ENCODE measurements around the gene EVC2.

Gene EVC2

GRCh38 chr4:5707366-5707765 lies 993 bp downstream of the EVC2 start:
- H3K27me3 ChIP-seq (ENCODE audit: control insufficient read depth, insufficient read depth, low read length), result peaks cover 42% of the 10 kb centered on the region
- no peaks in the 10 kb centered on the region for H3K36me3 ChIP-seq (ENCODE audit: control insufficient read depth, insufficient read depth, low read length)
- H3K9ac ChIP-seq (ENCODE audit: low read length), result peak overlapping the region; percentile 45
- H3K9me3 ChIP-seq (ENCODE audit: control insufficient read depth, low read length), result no peaks in the 10 kb centered on the region
- H3K4me1 ChIP-seq (ENCODE audit: control insufficient read depth, insufficient read depth, low read length), result peaks cover 4% of the 10 kb centered on the region
- no peak overlapping the region for H3K4me3 ChIP-seq (ENCODE audit: low read length)

DNA sequence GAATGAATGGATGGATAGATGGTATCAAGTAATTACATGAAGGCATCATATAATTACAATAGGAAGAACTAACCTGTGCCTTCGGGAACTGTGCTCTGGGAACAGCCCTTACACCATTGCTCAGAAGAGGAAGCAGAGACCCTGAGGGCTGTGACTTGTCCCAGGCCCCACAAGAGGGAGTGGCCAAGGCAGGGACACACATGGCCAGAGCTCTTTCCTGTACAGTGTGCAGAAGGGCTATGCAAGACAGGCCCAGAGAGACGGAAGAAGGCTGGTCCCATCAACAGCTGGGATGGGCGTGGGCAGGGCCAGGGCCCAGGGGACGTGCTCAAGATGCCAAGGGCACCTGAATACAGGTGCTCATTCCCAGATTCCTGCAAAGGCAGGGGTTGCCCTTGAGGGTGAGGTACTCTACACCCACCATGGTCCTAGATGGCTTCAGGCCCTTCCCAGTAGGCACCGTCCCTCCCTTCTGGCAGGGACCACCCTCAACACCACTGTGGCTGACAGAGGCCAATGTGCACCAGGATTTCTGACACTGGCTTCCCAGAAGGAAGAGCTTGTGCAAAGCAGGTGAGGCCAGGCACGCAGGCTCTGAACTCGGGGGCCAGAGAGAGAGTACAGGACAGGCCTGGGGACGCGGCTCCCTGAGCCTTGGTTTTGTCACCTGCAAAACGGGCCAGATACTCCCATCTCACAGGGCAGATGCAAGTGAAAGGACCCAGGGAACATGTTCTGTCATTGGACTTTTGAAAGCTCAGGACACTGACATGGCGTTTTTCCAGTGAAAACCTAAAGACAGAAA lies 1.7 kb downstream of the EVC2 start:
- Histone ChIP-seq H3K36me3 (ENCODE audit: control insufficient read depth, insufficient read depth, low read length) (no peaks in the 10 kb centered on the region), H3K4me1 (ENCODE audit: control insufficient read depth, insufficient read depth, low read length) (no peaks in the 10 kb centered on the region), H3K27me3 (ENCODE audit: control insufficient read depth, insufficient read depth, low read length) (peaks cover 36% of the 10 kb centered on the region), H3K9ac (ENCODE audit: low read length) (no peak overlapping the region), H3K9me3 (ENCODE audit: control insufficient read depth, low read length) (no peaks in the 10 kb centered on the region), H3K4me3 (ENCODE audit: low read length) (no peak overlapping the region)

- H3K9me3 ChIP-seq (ENCODE audit: control insufficient read depth, low read length), result no peaks in the 10 kb centered on the region
- no peak overlapping the region for H3K9ac ChIP-seq (ENCODE audit: low read length)
- no peaks in the 10 kb centered on the region for H3K4me1 ChIP-seq (ENCODE audit: control insufficient read depth, insufficient read depth, low read length)
- no peaks in the 10 kb centered on the region for H3K36me3 ChIP-seq (ENCODE audit: control insufficient read depth, insufficient read depth, low read length)
- peaks cover 32% of the 10 kb centered on the region for H3K27me3 ChIP-seq (ENCODE audit: control insufficient read depth, insufficient read depth, low read length)
- no peak overlapping the region for H3K4me3 ChIP-seq (ENCODE audit: low read length)
Observed at GRCh38 chr4:5705647-5706320, 2.6 kb downstream of the EVC2 start.

GRCh38 chr4:5704276-5704675 lies 4.1 kb downstream of the EVC2 start:
- Histone ChIP-seq H3K9me3 (ENCODE audit: control insufficient read depth, low read length) (no peaks in the 10 kb centered on the region), H3K27me3 (ENCODE audit: control insufficient read depth, insufficient read depth, low read length) (peaks cover 24% of the 10 kb centered on the region), H3K4me1 (ENCODE audit: control insufficient read depth, insufficient read depth, low read length) (no peaks in the 10 kb centered on the region)

GRCh38 chr4:5703831-5704230 lies 4.5 kb downstream of the EVC2 start:
- Histone ChIP-seq H3K4me3 (ENCODE audit: low read length) (no peak overlapping the region), H3K27me3 (ENCODE audit: control insufficient read depth, insufficient read depth, low read length) (peaks cover 20% of the 10 kb centered on the region), H3K36me3 (ENCODE audit: control insufficient read depth, insufficient read depth, low read length) (no peaks in the 10 kb centered on the region), H3K4me1 (ENCODE audit: control insufficient read depth, insufficient read depth, low read length) (no peaks in the 10 kb centered on the region), H3K9ac (ENCODE audit: low read length) (no peak overlapping the region), H3K9me3 (ENCODE audit: control insufficient read depth, low read length) (no peaks in the 10 kb centered on the region)

More at GRCh38 chr4:5704276-5704675, 4.1 kb downstream of the EVC2 start:
- Histone ChIP-seq H3K4me3 (ENCODE audit: low read length) (no peak overlapping the region), H3K36me3 (ENCODE audit: control insufficient read depth, insufficient read depth, low read length) (no peaks in the 10 kb centered on the region), H3K9ac (ENCODE audit: low read length) (no peak overlapping the region)

DNA sequence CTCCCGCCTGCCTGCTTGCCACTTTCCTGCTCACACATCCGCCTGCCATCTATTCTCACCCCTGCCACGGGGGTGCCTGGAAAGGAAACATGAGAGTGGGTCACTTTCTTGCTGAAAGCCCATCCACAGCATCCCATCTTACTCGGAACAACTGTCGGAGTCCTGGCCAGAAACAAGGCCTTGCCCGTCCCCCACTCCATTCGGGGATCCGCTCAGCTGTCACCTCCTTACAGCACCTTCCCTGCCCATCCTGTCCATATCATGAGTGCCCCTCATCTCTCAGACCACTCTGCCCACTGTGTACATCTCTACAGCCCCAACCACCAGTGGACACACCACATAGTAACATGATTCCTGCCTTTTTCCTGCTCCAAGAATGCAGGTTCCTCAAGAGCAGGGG lies 6.4 kb downstream of the EVC2 start:
- H3K4me1 ChIP-seq (ENCODE audit: control insufficient read depth, insufficient read depth, low read length), result no peaks in the 10 kb centered on the region
- H3K27me3 ChIP-seq (ENCODE audit: control insufficient read depth, insufficient read depth, low read length), result peaks cover 1% of the 10 kb centered on the region
- H3K36me3 ChIP-seq (ENCODE audit: control insufficient read depth, insufficient read depth, low read length), result no peaks in the 10 kb centered on the region
- H3K4me3 ChIP-seq (ENCODE audit: low read length), result no peak overlapping the region
- no peak overlapping the region for H3K9ac ChIP-seq (ENCODE audit: low read length)
- no peaks in the 10 kb centered on the region for H3K9me3 ChIP-seq (ENCODE audit: control insufficient read depth, low read length)

- no peak overlapping the region for H3K9ac ChIP-seq (ENCODE audit: low read length)
- H3K4me3 ChIP-seq (ENCODE audit: low read length), result no peak overlapping the region
- H3K27me3 ChIP-seq (ENCODE audit: control insufficient read depth, insufficient read depth, low read length), result no peaks in the 10 kb centered on the region
Observed at GRCh38 chr4:5700459-5700858, 7.9 kb downstream of the EVC2 start.

GRCh38 chr4:5696341-5696740 lies 12.0 kb downstream of the EVC2 start:
- no peaks in the 10 kb centered on the region for H3K27me3 ChIP-seq (ENCODE audit: control insufficient read depth, insufficient read depth, low read length)
- H3K9me3 ChIP-seq (ENCODE audit: control insufficient read depth, low read length), result no peaks in the 10 kb centered on the region
- no peak overlapping the region for H3K9ac ChIP-seq (ENCODE audit: low read length)
- no peaks in the 10 kb centered on the region for H3K4me1 ChIP-seq (ENCODE audit: control insufficient read depth, insufficient read depth, low read length)
- H3K36me3 ChIP-seq (ENCODE audit: control insufficient read depth, insufficient read depth, low read length), result no peaks in the 10 kb centered on the region
- H3K4me3 ChIP-seq (ENCODE audit: low read length), result no peak overlapping the region

More at GRCh38 chr4:5700459-5700858, 7.9 kb downstream of the EVC2 start:
- Histone ChIP-seq H3K36me3 (ENCODE audit: control insufficient read depth, insufficient read depth, low read length) (no peaks in the 10 kb centered on the region), H3K4me1 (ENCODE audit: control insufficient read depth, insufficient read depth, low read length) (no peaks in the 10 kb centered on the region), H3K9me3 (ENCODE audit: control insufficient read depth, low read length) (no peaks in the 10 kb centered on the region)

- Histone ChIP-seq H3K27me3 (ENCODE audit: control insufficient read depth, insufficient read depth, low read length) (no peaks in the 10 kb centered on the region), H3K4me3 (ENCODE audit: low read length) (no peak overlapping the region), H3K36me3 (ENCODE audit: control insufficient read depth, insufficient read depth, low read length) (no peaks in the 10 kb centered on the region), H3K9ac (ENCODE audit: low read length) (no peak overlapping the region), H3K9me3 (ENCODE audit: control insufficient read depth, low read length) (no peaks in the 10 kb centered on the region), H3K4me1 (ENCODE audit: control insufficient read depth, insufficient read depth, low read length) (no peaks in the 10 kb centered on the region)
Observed at GRCh38 chr4:5693871-5694270, 14.5 kb downstream of the EVC2 start.

- Histone ChIP-seq H3K9ac (ENCODE audit: low read length) (no peak overlapping the region), H3K4me1 (ENCODE audit: control insufficient read depth, insufficient read depth, low read length) (no peaks in the 10 kb centered on the region), H3K27me3 (ENCODE audit: control insufficient read depth, insufficient read depth, low read length) (no peaks in the 10 kb centered on the region), H3K36me3 (ENCODE audit: control insufficient read depth, insufficient read depth, low read length) (no peaks in the 10 kb centered on the region), H3K9me3 (ENCODE audit: control insufficient read depth, low read length) (no peaks in the 10 kb centered on the region), H3K4me3 (ENCODE audit: low read length) (no peak overlapping the region)
Observed at GRCh38 chr4:5691491-5692132, 16.7 kb downstream of the EVC2 start.

GRCh38 chr4:5689065-5689464 lies 19.3 kb downstream of the EVC2 start:
- Histone ChIP-seq H3K4me3 (ENCODE audit: low read length) (no peak overlapping the region), H3K27me3 (ENCODE audit: control insufficient read depth, insufficient read depth, low read length) (no peaks in the 10 kb centered on the region), H3K9me3 (ENCODE audit: control insufficient read depth, low read length) (no peaks in the 10 kb centered on the region), H3K36me3 (ENCODE audit: control insufficient read depth, insufficient read depth, low read length) (no peaks in the 10 kb centered on the region), H3K4me1 (ENCODE audit: control insufficient read depth, insufficient read depth, low read length) (no peaks in the 10 kb centered on the region), H3K9ac (ENCODE audit: low read length) (no peak overlapping the region)

DNA sequence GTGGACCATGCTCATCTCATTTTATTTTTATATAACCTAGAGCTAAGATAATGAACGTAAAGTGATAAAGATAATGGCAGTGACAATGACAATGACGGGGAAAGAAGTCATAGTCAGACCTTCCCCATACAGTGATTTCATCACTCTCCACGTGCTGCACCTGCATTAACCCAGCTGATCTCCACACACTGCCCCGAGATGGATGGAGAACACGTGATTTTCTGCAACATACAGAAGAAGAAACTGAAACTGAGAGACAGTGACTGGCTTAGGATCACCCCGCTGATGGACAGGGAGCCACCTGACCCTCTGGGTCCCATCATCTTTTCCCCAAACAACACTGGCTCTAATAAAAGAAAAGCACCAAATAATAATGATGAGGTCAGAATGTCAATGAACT lies 22.0 kb downstream of the EVC2 start:
- no peak overlapping the region for H3K4me3 ChIP-seq (ENCODE audit: low read length)
- no peaks in the 10 kb centered on the region for H3K4me1 ChIP-seq (ENCODE audit: control insufficient read depth, insufficient read depth, low read length)
- H3K9me3 ChIP-seq (ENCODE audit: control insufficient read depth, low read length), result no peaks in the 10 kb centered on the region
- H3K27me3 ChIP-seq (ENCODE audit: control insufficient read depth, insufficient read depth, low read length), result no peaks in the 10 kb centered on the region
- no peaks in the 10 kb centered on the region for H3K36me3 ChIP-seq (ENCODE audit: control insufficient read depth, insufficient read depth, low read length)
- H3K9ac ChIP-seq (ENCODE audit: low read length), result no peak overlapping the region
